ENCODE measurements around the gene GRAMD1B.

- no peak for TF ChIP-seq CTCF (conservative IDR thresholded peaks at IDR 0.05 in 1 of 2, IDR thresholded peaks at IDR 0.05 in 1 of 2; ENCODE audit: low read depth in 1 of 2, low read length in 2 of 2)
- TF ChIP-seq EZH2 (IDR thresholded peaks at IDR 0.05; ENCODE audit: low read length, missing control alignments): no peak
These were observed 24.9 kb upstream of the GRAMD1B start for GRCh38 chr11:123405123-123405592.

Measured in fibroblast of lung (primary cell).